GM12878 (cell line): Measurements from ENCODE around the gene SLC6A3. TPM values are rescaled to one million over a fixed set of nuclear protein-coding genes. Genes with fewer than 3 reads are reported as not detected.
A peak's percentile ranks its signal among the peaks of the same experiment; 100 is the strongest.

Experiments used
- ATAC-seq: fragments of 200-7000 bp; cut with Tn5 transposase; 3 replicates; pipeline ENCODE4 v1.9.1; 2020; ENCODE audit warnings: mild to moderate bottlenecking, moderate library complexity
- Bru-seq: library from RNA; stranded (reverse); fragments of 400-500 nt; gene quantifications from one replicate; lab custom pipeline; 2021; lab: Mats Ljungman, UMichigan
- BruChase-seq, 2 experiments: library from RNA; stranded (reverse); fragments of 400-500 nt; gene quantifications; one replicate each; lab custom pipeline; 2021; lab: Mats Ljungman, UMichigan
- BruUV-seq: library from RNA; stranded (reverse); fragments of 400-500 nt; replicated peaks from 2 replicates; lab custom pipeline; 2021; lab: Mats Ljungman, UMichigan
- CTCF ChIA-PET: fragments of 300-600 bp; sonication (Branson Sonifier 250); formaldehyde crosslinking; extraction: SDS; loops from one replicate; lab custom pipeline; 2021; ENCODE audit warnings: inconsistent platforms; lab: Yijun Ruan, JAX
- POLR2A ChIA-PET: fragments of 350-600 bp; formaldehyde crosslinking; extraction: SDS; loops from one replicate; lab custom pipeline; 2021; ENCODE audit warnings: inconsistent platforms; lab: Charles Lee
- RAD21 ChIA-PET: fragments of 300-600 bp; sonication (Branson Sonifier 250); formaldehyde crosslinking; loops from one replicate; lab custom pipeline; 2023; ENCODE audit warnings: antibody characterized with exemption; ENCODE audit not compliant: unreplicated experiment; lab: Charles Lee
- SMC1A ChIA-PET: fragments of 300-600 bp; sonication (Branson Sonifier 250); formaldehyde crosslinking; loops from one replicate; lab custom pipeline; 2023; ENCODE audit not compliant: unreplicated experiment, uncharacterized antibody; lab: Charles Lee
- DNase-seq: peaks from one replicate; pipeline ENCODE4 v3.0.0-alpha.2; 2011; ENCODE audit warnings: low read depth, low spot score
- FAIRE-seq: peaks from 3 replicates; lab custom pipeline; 2011; peaks lifted over from hg19 to GRCh38; lab: Jason Lieb, UNC
- H2AFZ ChIP-seq: 2 replicates; pipeline ENCODE4 v1.6.0; 2011; ENCODE audit warnings: low read depth, low read length, control low read depth; ENCODE audit not compliant: control insufficient read depth
- H3K27ac ChIP-seq: 2 replicates; pipeline ENCODE4 v1.5.1; 2011; ENCODE audit warnings: control low read depth; ENCODE audit not compliant: control insufficient read depth, insufficient read depth
- H3K27me3 ChIP-seq, 2 experiments: replicated peaks in 1 of 2; 2 replicates each; pipeline versions ENCODE4 v1.6.0 to v1.6.1; 2011; ENCODE audit warnings: low read length in 1 of 2; ENCODE audit not compliant: control insufficient read depth in 2 of 2, insufficient read depth in 2 of 2
- H3K36me3 ChIP-seq, 2 experiments: 2 replicates each; pipeline ENCODE4 v1.5.1; 2011; ENCODE audit warnings: low read length in 1 of 2; ENCODE audit not compliant: control insufficient read depth in 2 of 2, insufficient read depth in 2 of 2
- H3K4me1 ChIP-seq: 2 replicates; pipeline ENCODE4 v1.6.1; 2011; ENCODE audit warnings: mild to moderate bottlenecking, low read length, moderate library complexity, mixed read lengths; ENCODE audit not compliant: control insufficient read depth, insufficient read depth
- H3K4me2 ChIP-seq: 2 replicates; pipeline ENCODE4 v1.6.0; 2011; ENCODE audit warnings: control low read depth; ENCODE audit not compliant: control insufficient read depth, insufficient read depth
- H3K4me3 ChIP-seq: fragments of 200-600 bp; sonication (generic); 2 replicates; pipeline ENCODE4 v1.5.1; 2016
- H3K79me2 ChIP-seq: 2 replicates; pipeline ENCODE4 v1.6.0; 2011; ENCODE audit warnings: low read length; ENCODE audit not compliant: control insufficient read depth, insufficient read depth
- H3K9ac ChIP-seq: 2 replicates; pipeline ENCODE4 v1.8.0; 2011; ENCODE audit warnings: low read length, control low read depth, mixed read lengths; ENCODE audit not compliant: control insufficient read depth, insufficient read depth
- H3K9me3 ChIP-seq: replicated peaks from 3 replicates; pipeline ENCODE4 v1.5.1; 2011; ENCODE audit warnings: mild to moderate bottlenecking, low read length; ENCODE audit not compliant: control insufficient read depth, insufficient read depth
- H4K20me1 ChIP-seq: 2 replicates; pipeline ENCODE4 v1.6.0; 2011; ENCODE audit not compliant: control insufficient read depth, insufficient read depth
- HDAC2 ChIP-seq: fragments of 200-600 bp; sonication (generic); IDR thresholded peaks from 2 replicates; pipeline ENCODE4 v1.6.1; 2017
- LARP7 ChIP-seq: fragments of 450-650 bp; IDR thresholded peaks from 2 replicates; pipeline ENCODE4 v1.6.1; 2017; ENCODE audit warnings: mild to moderate bottlenecking
- SIN3A ChIP-seq: IDR thresholded peaks from 2 replicates; pipeline ENCODE4 v1.6.1; 2012; ENCODE audit warnings: low read depth, low read length, improper control_type of control experiment
- SUPT20H ChIP-seq: IDR thresholded peaks from 2 replicates; pipeline ENCODE4 v1.6.1; 2011; ENCODE audit warnings: low read depth, mild to moderate bottlenecking, low read length, moderate library complexity, borderline replicate concordance; ENCODE audit not compliant: control insufficient read depth
- WGBS: methylation state at CpG from one replicate; pipeline ENCODE4 v1.1.6; 2016; ENCODE audit warnings: low lambda C conversion rate; ENCODE audit not compliant: insufficient replicate concordance, insufficient coverage; ENCODE audit errors: missing lambda C conversion rate; 5-methylcytosine and 5-hydroxymethylcytosine counted together
- in situ Hi-C: fragments of 300-500 bp; cut with MboI; formaldehyde crosslinking; loops from 9 replicates; pipeline ENCODE4 v1.14.3; 2018; ENCODE audit warnings: mixed read lengths
- intact Hi-C: fragments of 100-400 bp; cut with micrococcal nuclease; formaldehyde crosslinking; loops from one replicate; pipeline ENCODE4 v1.14.2; 2022; ENCODE audit not compliant: unreplicated experiment
- long read RNA-seq, 2 experiments: library from polyadenylated mRNA; unstranded; transcript quantifications; one replicate each; pipeline ENCODE4 v2.0.0, GENCODE V29; 2019 to 2020
- polyA minus RNA-seq, 3 experiments: library from RNA; depleted of rRNA, polyadenylated mRNA; stranded (reverse); fragments of >200 nt; gene quantifications; 2 replicates each; pipeline ENCODE4 v1.2.3, GENCODE V29; 2011
- polyA plus RNA-seq, 11 experiments: library from polyadenylated mRNA; depleted of rRNA in 4 of 11; unstranded in 6 of 11; stranded (reverse) in 5 of 11; fragments of >200 nt; fragmentation: Nextera tagmentation in 4 of 11; fragmentation: Illumina TruSeq in 1 of 11; extraction: Ambion mirVana in 4 of 11; extraction: Trizol in 1 of 11; gene quantifications; 1 replicate in 1 of 11; 2 replicates in 10 of 11; pipeline versions ENCODE4 v1.2.1 to v1.2.3, GENCODE V29; 2011 to 2016; ENCODE audit warnings: inconsistent platforms in 2 of 11, missing spikeins in 2 of 11, low read depth in 1 of 11
- total RNA-seq, 4 experiments: library from RNA; depleted of rRNA in 3 of 4; stranded (reverse); fragments of >200 nt in 3 of 4; fragmentation: Illumina TruSeq in 1 of 4; extraction: Trizol in 1 of 4; gene quantifications; 2 replicates each; pipeline versions ENCODE4 v1.2.1 to v1.2.3, GENCODE V29; 2013 to 2021
- TF ChIP-seq, protein P1 (sequence below): fragments of 150-350 bp; IDR thresholded peaks from 2 replicates; pipeline ENCODE4 v1.6.1; 2014; ENCODE audit warnings: mild to moderate bottlenecking, low read depth, low read length
- TF ChIP-seq, protein P2 (sequence below): fragments of 450-650 bp; IDR thresholded peaks from 2 replicates; pipeline ENCODE4 v1.6.1; 2017; ENCODE audit warnings: mild to moderate bottlenecking, low read depth, inconsistent platforms; ENCODE audit not compliant: poor library complexity, severe bottlenecking
- TF ChIP-seq, protein P3 (sequence below): IDR thresholded peaks from 2 replicates; pipeline ENCODE4 v1.6.1; 2012; ENCODE audit warnings: improper control_type of control experiment, low read depth, low read length; ENCODE audit not compliant: insufficient replicate concordance
- TF ChIP-seq, protein P4 (sequence below): fragments of 450-650 bp; IDR thresholded peaks from 2 replicates; pipeline ENCODE4 v1.6.1; 2018; ENCODE audit warnings: mild to moderate bottlenecking, low read depth, moderate library complexity; ENCODE audit not compliant: partially characterized antibody

Gene SLC6A3
- total RNA-seq (2013; cell fraction: nucleolus; rRNA removed), result not detected in 2 replicates
- total RNA-seq (2014; rRNA removed) (not detected in 2 replicates), total RNA-seq (2014; rRNA removed; fragmentation: Illumina TruSeq; extraction: Trizol) (not detected in 2 replicates), total RNA-seq (2021) (not detected in 2 replicates), polyA plus RNA-seq (2011; rRNA removed) (0.01 TPM in 1 of 2 replicates, not detected in the other), polyA plus RNA-seq (2014; fragmentation: Illumina TruSeq; extraction: Trizol) (not detected in 2 replicates), polyA plus RNA-seq (2014; fragmentation: Nextera tagmentation; extraction: Ambion mirVana) (not detected), polyA plus RNA-seq (2014; rRNA removed) (not detected in 2 replicates), polyA plus RNA-seq (2016; fragmentation: Nextera tagmentation; extraction: Ambion mirVana) (not detected), polyA minus RNA-seq (2011; rRNA and poly(A)+ RNA removed) (not detected in 2 replicates), Bru-seq, nascent RNA (percentile 7 among the genes with signal in this experiment), BruChase-seq, experiment 1, labeled RNA remaining after a 6-hour chase (percentile 7 among the genes with signal in this experiment), BruChase-seq, experiment 2, labeled RNA remaining after a 2-hour chase (percentile 4 among the genes with signal in this experiment)
- not detected for polyA plus RNA-seq (2011; ENCODE audit: low read depth)
- polyA plus RNA-seq (2011; cell fraction: cytosol; rRNA removed), result 0.05 TPM in 1 of 2 replicates, not detected in the other
- polyA plus RNA-seq (2011; cell fraction: nucleus; rRNA removed), result not detected in 2 replicates
- 0.07 and 0.18 TPM in 2 replicates for polyA plus RNA-seq (2012)
- not detected in 2 replicates for polyA minus RNA-seq (2011; cell fraction: cytosol; rRNA and poly(A)+ RNA removed)
- polyA minus RNA-seq (2011; cell fraction: nucleus; rRNA and poly(A)+ RNA removed), result not detected in 2 replicates
- long read RNA-seq, experiment 1, result 0 reads
- long read RNA-seq, experiment 2, result 0 reads

DNA sequence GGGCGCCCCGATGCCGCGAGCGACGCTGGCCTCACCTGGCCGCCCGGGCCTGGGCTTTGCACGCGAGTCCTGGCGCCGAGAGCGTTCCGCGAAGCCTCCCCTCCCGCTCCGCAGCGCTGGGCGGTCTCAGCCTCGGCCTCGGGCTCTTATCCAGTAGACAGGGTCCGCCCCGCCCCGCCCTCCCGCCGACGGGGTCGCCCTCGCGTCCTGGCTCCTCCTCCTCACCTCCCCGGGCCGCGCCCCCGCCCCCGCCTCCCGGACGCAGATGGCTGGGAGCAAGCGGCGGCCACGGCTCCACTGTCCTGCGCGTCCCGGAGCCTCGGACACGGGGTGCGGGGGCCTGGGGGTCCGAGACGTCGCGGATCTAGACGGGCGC, at the start of gene SLC6A3:
Gene SLC6A3, minus strand, starts transcription at position 128 of the 376 bp plus-strand sequence. CDS start 2,243 bp downstream, outside the sequence.
- no peak for TF ChIP-seq SIN3A
- TF ChIP-seq HDAC2, result no peak
- TF ChIP-seq, protein P1, sequence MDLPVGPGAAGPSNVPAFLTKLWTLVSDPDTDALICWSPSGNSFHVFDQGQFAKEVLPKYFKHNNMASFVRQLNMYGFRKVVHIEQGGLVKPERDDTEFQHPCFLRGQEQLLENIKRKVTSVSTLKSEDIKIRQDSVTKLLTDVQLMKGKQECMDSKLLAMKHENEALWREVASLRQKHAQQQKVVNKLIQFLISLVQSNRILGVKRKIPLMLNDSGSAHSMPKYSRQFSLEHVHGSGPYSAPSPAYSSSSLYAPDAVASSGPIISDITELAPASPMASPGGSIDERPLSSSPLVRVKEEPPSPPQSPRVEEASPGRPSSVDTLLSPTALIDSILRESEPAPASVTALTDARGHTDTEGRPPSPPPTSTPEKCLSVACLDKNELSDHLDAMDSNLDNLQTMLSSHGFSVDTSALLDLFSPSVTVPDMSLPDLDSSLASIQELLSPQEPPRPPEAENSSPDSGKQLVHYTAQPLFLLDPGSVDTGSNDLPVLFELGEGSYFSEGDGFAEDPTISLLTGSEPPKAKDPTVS, result no peak
- TF ChIP-seq, protein P2, sequence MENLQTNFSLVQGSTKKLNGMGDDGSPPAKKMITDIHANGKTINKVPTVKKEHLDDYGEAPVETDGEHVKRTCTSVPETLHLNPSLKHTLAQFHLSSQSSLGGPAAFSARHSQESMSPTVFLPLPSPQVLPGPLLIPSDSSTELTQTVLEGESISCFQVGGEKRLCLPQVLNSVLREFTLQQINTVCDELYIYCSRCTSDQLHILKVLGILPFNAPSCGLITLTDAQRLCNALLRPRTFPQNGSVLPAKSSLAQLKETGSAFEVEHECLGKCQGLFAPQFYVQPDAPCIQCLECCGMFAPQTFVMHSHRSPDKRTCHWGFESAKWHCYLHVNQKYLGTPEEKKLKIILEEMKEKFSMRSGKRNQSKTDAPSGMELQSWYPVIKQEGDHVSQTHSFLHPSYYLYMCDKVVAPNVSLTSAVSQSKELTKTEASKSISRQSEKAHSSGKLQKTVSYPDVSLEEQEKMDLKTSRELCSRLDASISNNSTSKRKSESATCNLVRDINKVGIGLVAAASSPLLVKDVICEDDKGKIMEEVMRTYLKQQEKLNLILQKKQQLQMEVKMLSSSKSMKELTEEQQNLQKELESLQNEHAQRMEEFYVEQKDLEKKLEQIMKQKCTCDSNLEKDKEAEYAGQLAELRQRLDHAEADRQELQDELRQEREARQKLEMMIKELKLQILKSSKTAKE, result no peak
- no peak for TF ChIP-seq SUPT20H
- TF ChIP-seq, protein P3, sequence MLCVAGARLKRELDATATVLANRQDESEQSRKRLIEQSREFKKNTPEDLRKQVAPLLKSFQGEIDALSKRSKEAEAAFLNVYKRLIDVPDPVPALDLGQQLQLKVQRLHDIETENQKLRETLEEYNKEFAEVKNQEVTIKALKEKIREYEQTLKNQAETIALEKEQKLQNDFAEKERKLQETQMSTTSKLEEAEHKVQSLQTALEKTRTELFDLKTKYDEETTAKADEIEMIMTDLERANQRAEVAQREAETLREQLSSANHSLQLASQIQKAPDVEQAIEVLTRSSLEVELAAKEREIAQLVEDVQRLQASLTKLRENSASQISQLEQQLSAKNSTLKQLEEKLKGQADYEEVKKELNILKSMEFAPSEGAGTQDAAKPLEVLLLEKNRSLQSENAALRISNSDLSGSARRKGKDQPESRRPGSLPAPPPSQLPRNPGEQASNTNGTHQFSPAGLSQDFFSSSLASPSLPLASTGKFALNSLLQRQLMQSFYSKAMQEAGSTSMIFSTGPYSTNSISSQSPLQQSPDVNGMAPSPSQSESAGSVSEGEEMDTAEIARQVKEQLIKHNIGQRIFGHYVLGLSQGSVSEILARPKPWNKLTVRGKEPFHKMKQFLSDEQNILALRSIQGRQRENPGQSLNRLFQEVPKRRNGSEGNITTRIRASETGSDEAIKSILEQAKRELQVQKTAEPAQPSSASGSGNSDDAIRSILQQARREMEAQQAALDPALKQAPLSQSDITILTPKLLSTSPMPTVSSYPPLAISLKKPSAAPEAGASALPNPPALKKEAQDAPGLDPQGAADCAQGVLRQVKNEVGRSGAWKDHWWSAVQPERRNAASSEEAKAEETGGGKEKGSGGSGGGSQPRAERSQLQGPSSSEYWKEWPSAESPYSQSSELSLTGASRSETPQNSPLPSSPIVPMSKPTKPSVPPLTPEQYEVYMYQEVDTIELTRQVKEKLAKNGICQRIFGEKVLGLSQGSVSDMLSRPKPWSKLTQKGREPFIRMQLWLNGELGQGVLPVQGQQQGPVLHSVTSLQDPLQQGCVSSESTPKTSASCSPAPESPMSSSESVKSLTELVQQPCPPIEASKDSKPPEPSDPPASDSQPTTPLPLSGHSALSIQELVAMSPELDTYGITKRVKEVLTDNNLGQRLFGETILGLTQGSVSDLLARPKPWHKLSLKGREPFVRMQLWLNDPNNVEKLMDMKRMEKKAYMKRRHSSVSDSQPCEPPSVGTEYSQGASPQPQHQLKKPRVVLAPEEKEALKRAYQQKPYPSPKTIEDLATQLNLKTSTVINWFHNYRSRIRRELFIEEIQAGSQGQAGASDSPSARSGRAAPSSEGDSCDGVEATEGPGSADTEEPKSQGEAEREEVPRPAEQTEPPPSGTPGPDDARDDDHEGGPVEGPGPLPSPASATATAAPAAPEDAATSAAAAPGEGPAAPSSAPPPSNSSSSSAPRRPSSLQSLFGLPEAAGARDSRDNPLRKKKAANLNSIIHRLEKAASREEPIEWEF, result no peak
- TF ChIP-seq, protein P4, sequence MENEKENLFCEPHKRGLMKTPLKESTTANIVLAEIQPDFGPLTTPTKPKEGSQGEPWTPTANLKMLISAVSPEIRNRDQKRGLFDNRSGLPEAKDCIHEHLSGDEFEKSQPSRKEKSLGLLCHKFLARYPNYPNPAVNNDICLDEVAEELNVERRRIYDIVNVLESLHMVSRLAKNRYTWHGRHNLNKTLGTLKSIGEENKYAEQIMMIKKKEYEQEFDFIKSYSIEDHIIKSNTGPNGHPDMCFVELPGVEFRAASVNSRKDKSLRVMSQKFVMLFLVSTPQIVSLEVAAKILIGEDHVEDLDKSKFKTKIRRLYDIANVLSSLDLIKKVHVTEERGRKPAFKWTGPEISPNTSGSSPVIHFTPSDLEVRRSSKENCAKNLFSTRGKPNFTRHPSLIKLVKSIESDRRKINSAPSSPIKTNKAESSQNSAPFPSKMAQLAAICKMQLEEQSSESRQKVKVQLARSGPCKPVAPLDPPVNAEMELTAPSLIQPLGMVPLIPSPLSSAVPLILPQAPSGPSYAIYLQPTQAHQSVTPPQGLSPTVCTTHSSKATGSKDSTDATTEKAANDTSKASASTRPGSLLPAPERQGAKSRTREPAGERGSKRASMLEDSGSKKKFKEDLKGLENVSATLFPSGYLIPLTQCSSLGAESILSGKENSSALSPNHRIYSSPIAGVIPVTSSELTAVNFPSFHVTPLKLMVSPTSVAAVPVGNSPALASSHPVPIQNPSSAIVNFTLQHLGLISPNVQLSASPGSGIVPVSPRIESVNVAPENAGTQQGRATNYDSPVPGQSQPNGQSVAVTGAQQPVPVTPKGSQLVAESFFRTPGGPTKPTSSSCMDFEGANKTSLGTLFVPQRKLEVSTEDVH, result no peak
- no peak for TF ChIP-seq LARP7
- 66% methylated on average over 10 of the region's 52 CpGs for WGBS
- Histone ChIP-seq H2AFZ (no peak within 1 kb of the TSS), H3K79me2 (no peaks in the 10 kb centered on the region), H3K9ac (no peak within 1 kb of the TSS), H3K27ac (no peak within 1 kb of the TSS), H3K4me2 (no peak within 1 kb of the TSS), H3K9me3 (no peaks in the 10 kb centered on the region; the same call in 2 of the 3 replicates), H3K36me3 (no peaks in the 10 kb centered on the region), H3K27me3 (peaks cover 8% of the 10 kb centered on the region in 2 experiments), H4K20me1 (no peaks in the 10 kb centered on the region), H3K4me1 (no peaks in the 10 kb centered on the region), H3K4me3 (no peak within 1 kb of the TSS)
- SMC1A ChIA-PET, result no interaction called here
- FAIRE-seq, result no peak
- no peak for DNase-seq
- BruUV-seq, result no TSS peak
- CTCF ChIA-PET, result no interaction called here
- no peak for ATAC-seq
- RAD21 ChIA-PET, result no interaction called here
- POLR2A ChIA-PET, result no interaction called here
- intact Hi-C loops, result no loop called here
- in situ Hi-C loops, result no loop called here
